ENCODE results near the gene HLA-DMA. TPM values are rescaled to one million over a fixed set of nuclear protein-coding genes. Genes with fewer than 3 reads are reported as not detected.
A peak's percentile ranks its signal among the peaks of the same experiment; 100 is the strongest.

The HLA-DMA gene
- total and polyA plus RNA-seq, 2 of the 13 experiments (the other 11 are each of a cell fraction or from before 2014, with no cell fraction given) = 0.70 to 0.71 TPM

GRCh38 chr6:32968093-32968866 is 15.4 kb upstream of the HLA-DMA start, which contains the start of gene BRD2 (continued):
- TF ChIP-seq TOE1 (CRISPR knock-in tag; IDR thresholded peaks at IDR 0.05) (no peak), SMAD9 (CRISPR knock-in tag; IDR thresholded peaks at IDR 0.05) (no peak), PCBP2 (optimal IDR thresholded peaks at IDR 0.05; ENCODE audit: low read depth, low read length, poor library complexity, severe bottlenecking) (no peak), ZNF180 (CRISPR knock-in tag; IDR thresholded peaks at IDR 0.05; ENCODE audit: borderline replicate concordance, low read depth) (no peak), ZSCAN20 (CRISPR knock-in tag; IDR thresholded peaks at IDR 0.05; ENCODE audit: borderline replicate concordance) (peak; percentile 94; the same call in 1 of the 2 replicates), ZNF709 (CRISPR knock-in tag; IDR thresholded peaks at IDR 0.05) (peak; percentile 87; the same call in 1 of the 2 replicates), ZFYVE20 (CRISPR knock-in tag; IDR thresholded peaks at IDR 0.05; ENCODE audit: borderline replicate concordance, low read depth) (peak; percentile 93), ZNF501 (CRISPR knock-in tag; IDR thresholded peaks at IDR 0.05) (peak; percentile 94), STAT5B (CRISPR knock-in tag; IDR thresholded peaks at IDR 0.05) (0 out of 2 replicates have a peak, but pooled peaks have one; percentile 10), HNRNPUL1 (IDR thresholded peaks at IDR 0.05; ENCODE audit: low read depth, low read length) (no peak), THRA (CRISPR knock-in tag; IDR thresholded peaks at IDR 0.05; ENCODE audit: borderline replicate concordance) (peak; percentile 44; the same call in 1 of the 2 replicates), FOXK1 (CRISPR knock-in tag; IDR thresholded peaks at IDR 0.05; ENCODE audit: borderline replicate concordance, low read depth) (peak; percentile 65), KDM6A (CRISPR knock-in tag; IDR thresholded peaks at IDR 0.05; ENCODE audit: low read depth) (0 out of 2 replicates have a peak, but pooled peaks have one; percentile 12), ZNF703 (CRISPR knock-in tag; IDR thresholded peaks at IDR 0.05; ENCODE audit: borderline replicate concordance) (peak; percentile 6), BRCA1 (CRISPR knock-in tag; IDR thresholded peaks at IDR 0.05) (peak; percentile 88), ETV6 (CRISPR knock-in tag; conservative IDR thresholded peaks at IDR 0.05) (no peak; the same call in 1 of the 2 replicates), KLF11 (CRISPR knock-in tag; IDR thresholded peaks at IDR 0.05) (peak; percentile 83; the same call in 1 of the 2 replicates), KDM1A (CRISPR knock-in tag; IDR thresholded peaks at IDR 0.05) (no peak), BHLHE40 (IDR thresholded peaks at IDR 0.05; ENCODE audit: low read length) (peak; percentile 84), MLXIP (CRISPR knock-in tag; IDR thresholded peaks at IDR 0.05; ENCODE audit: borderline replicate concordance) (no peak), SRSF4 (IDR thresholded peaks at IDR 0.05; ENCODE audit: low read depth, low read length, poor library complexity, severe bottlenecking) (no peak), NR3C1 (CRISPR knock-in tag; IDR thresholded peaks at IDR 0.05) (no peak), ZNF563 (CRISPR knock-in tag; IDR thresholded peaks at IDR 0.05) (peak; percentile 97), IRF9 (CRISPR knock-in tag; IDR thresholded peaks at IDR 0.05; ENCODE audit: borderline replicate concordance) (peak; percentile 98)
